H1 (cell line): ENCODE data around the gene NPFF. TPM values are rescaled to one million over a fixed set of nuclear protein-coding genes. Genes with fewer than 3 reads are reported as not detected.

Source experiments
- CTCF ChIA-PET: fragments of 300-600 bp; sonication (Branson Sonifier 250); formaldehyde crosslinking; loops from one replicate; lab custom pipeline; 2021; ENCODE audit not compliant: partially characterized antibody; lab: Charles Lee
- POLR2A ChIA-PET: fragments of 300-600 bp; sonication (Branson Sonifier 250); formaldehyde crosslinking; loops from one replicate; lab custom pipeline; 2021; ENCODE audit warnings: inconsistent platforms; ENCODE audit not compliant: partially characterized antibody; lab: Charles Lee
- DNase-seq, 2 experiments: peaks; one replicate each; pipeline versions ENCODE4 v3.0.0 to v3.0.0-alpha.2; 2010 to 2022; ENCODE audit warnings: low spot score in 2 of 2, low read depth in 1 of 2, mixed read lengths in 1 of 2
- FAIRE-seq: peaks from 2 replicates; lab custom pipeline; 2011; peaks lifted over from hg19 to GRCh38; lab: Jason Lieb, UNC
- H2AFZ ChIP-seq: 2 replicates; pipeline ENCODE4 v1.8.1; 2012; ENCODE audit warnings: low read length, inconsistent platforms
- H2AK5ac ChIP-seq: 2 replicates; pipeline ENCODE4 v1.6.1; 2013; ENCODE audit warnings: low read depth, low read length
- H2BK120ac ChIP-seq: replicated peaks from 2 replicates; pipeline ENCODE3; 2013; ENCODE audit warnings: low read depth, low read length, inconsistent platforms
- H2BK12ac ChIP-seq: 2 replicates; pipeline ENCODE4 v1.6.1; 2013; ENCODE audit warnings: low read depth, low read length
- H2BK15ac ChIP-seq: 2 replicates; pipeline ENCODE4 v1.6.1; 2013; ENCODE audit warnings: low read length
- H2BK20ac ChIP-seq: 2 replicates; pipeline ENCODE4 v1.6.1; 2013; ENCODE audit warnings: low read length
- H2BK5ac ChIP-seq: 2 replicates; pipeline ENCODE4 v1.6.1; 2013; ENCODE audit warnings: low read depth, low read length
- H3K14ac ChIP-seq: 2 replicates; pipeline ENCODE4 v1.6.1; 2013; ENCODE audit warnings: inconsistent platforms; ENCODE audit not compliant: insufficient read length
- H3K18ac ChIP-seq: 2 replicates; pipeline ENCODE4 v1.6.1; 2013; ENCODE audit warnings: low read length; ENCODE audit errors: extremely low read depth
- H3K23ac ChIP-seq: 2 replicates; pipeline ENCODE4 v1.6.1; 2013; ENCODE audit warnings: inconsistent platforms; ENCODE audit not compliant: insufficient read length
- H3K23me2 ChIP-seq: 2 replicates; pipeline ENCODE4 v1.6.1; 2013; ENCODE audit warnings: low read depth, low read length
- H3K27ac ChIP-seq: 2 replicates; pipeline ENCODE4 v1.6.1; 2011; ENCODE audit warnings: low read depth, low read length, inconsistent platforms
- H3K27me3 ChIP-seq, 4 experiments: replicated peaks in 1 of 4; 1 replicate in 1 of 4; 2 replicates in 3 of 4; pipeline versions ENCODE4 v1.6.1 to v1.8.1; 2011 to 2013; ENCODE audit warnings: low read length in 3 of 4, mild to moderate bottlenecking in 3 of 4, inconsistent platforms in 2 of 4, mixed read lengths in 2 of 4, moderate library complexity in 1 of 4; ENCODE audit not compliant: control insufficient read depth in 3 of 4, insufficient read depth in 3 of 4; ENCODE audit errors: extremely low read depth in 1 of 4
- H3K36me3 ChIP-seq, 4 experiments: 2 replicates each; pipeline versions ENCODE4 v1.6.1 to v1.8.1; 2011 to 2013; ENCODE audit warnings: mild to moderate bottlenecking in 4 of 4, low read length in 3 of 4, moderate library complexity in 2 of 4, control low read depth in 1 of 4, inconsistent platforms in 1 of 4; ENCODE audit not compliant: insufficient read depth in 4 of 4, control insufficient read depth in 2 of 4
- H3K4ac ChIP-seq: replicated peaks from 2 replicates; pipeline ENCODE3; 2013; ENCODE audit warnings: low read length, low read depth, mixed read lengths, inconsistent platforms; ENCODE audit not compliant: insufficient read length
- H3K4me1 ChIP-seq, 4 experiments: replicated peaks in 1 of 4; 1 replicate in 1 of 4; 2 replicates in 3 of 4; pipeline versions ENCODE4 v1.6.1 to v1.8.1; 2011 to 2013; ENCODE audit warnings: low read length in 3 of 4, inconsistent platforms in 2 of 4, mixed read lengths in 1 of 4; ENCODE audit not compliant: insufficient read depth in 4 of 4, control insufficient read depth in 3 of 4
- H3K4me2 ChIP-seq, 2 experiments: 2 replicates each; pipeline versions ENCODE4 v1.6.1 to v1.8.1; 2011 to 2013; ENCODE audit warnings: low read depth in 2 of 2, low read length in 2 of 2, control low read depth in 1 of 2, inconsistent platforms in 1 of 2, mild to moderate bottlenecking in 1 of 2; ENCODE audit not compliant: insufficient read depth in 1 of 2
- H3K4me3 ChIP-seq, 4 experiments: fragments of 200-600, 300-600 bp in 1 of 4; sonication (generic), shearing (Covaris generic), sonication (Bioruptor Twin) in 1 of 4; 2 replicates each; pipeline versions ENCODE4 v1.5.1 to v1.8.1; 2011 to 2016; ENCODE audit warnings: low read length in 4 of 4, low read depth in 3 of 4, control low read depth in 2 of 4, inconsistent platforms in 2 of 4, mild to moderate bottlenecking in 2 of 4, mixed read lengths in 1 of 4, moderate library complexity in 1 of 4; ENCODE audit not compliant: insufficient read depth in 2 of 4; ENCODE audit errors: extremely low read depth in 1 of 4
- H3K56ac ChIP-seq: replicated peaks from 2 replicates; pipeline ENCODE3; 2013; ENCODE audit warnings: low read depth, mild to moderate bottlenecking, mixed read lengths, low read length, inconsistent platforms; ENCODE audit not compliant: insufficient read length
- H3K79me1 ChIP-seq: 2 replicates; pipeline ENCODE4 v1.6.1; 2013; ENCODE audit warnings: low read depth, low read length, control low read depth
- H3K79me2 ChIP-seq, 2 experiments: 2 replicates each; pipeline versions ENCODE4 v1.6.1 to v1.8.1; 2012 to 2013; ENCODE audit warnings: low read length in 2 of 2, mild to moderate bottlenecking in 2 of 2, inconsistent platforms in 1 of 2; ENCODE audit not compliant: insufficient read depth in 2 of 2, control insufficient read depth in 1 of 2
- H3K9ac ChIP-seq, 4 experiments: replicated peaks in 1 of 4; 1 replicate in 1 of 4; 2 replicates in 3 of 4; pipeline versions ENCODE4 v1.6.1 to v1.8.1; 2011 to 2013; ENCODE audit warnings: low read depth in 3 of 4, low read length in 3 of 4, control low read depth in 2 of 4, mild to moderate bottlenecking in 2 of 4, moderate library complexity in 2 of 4, inconsistent platforms in 1 of 4; ENCODE audit errors: extremely low read depth in 1 of 4
- H3K9me3 ChIP-seq, 2 experiments: 2 replicates each; pipeline versions ENCODE4 v1.6.1 to v1.8.1; 2012 to 2013; ENCODE audit warnings: mild to moderate bottlenecking in 2 of 2, moderate library complexity in 2 of 2, control low read depth in 1 of 2, inconsistent platforms in 1 of 2, low read depth in 1 of 2, low read length in 1 of 2, mixed read lengths in 1 of 2; ENCODE audit not compliant: insufficient read depth in 2 of 2
- H4K20me1 ChIP-seq, 2 experiments: replicated peaks in 1 of 2; 2 replicates each; pipeline versions ENCODE3 to v1.8.1; 2011 to 2013; ENCODE audit warnings: inconsistent platforms in 2 of 2, low read length in 2 of 2, mild to moderate bottlenecking in 1 of 2; ENCODE audit not compliant: insufficient read depth in 2 of 2, control insufficient read depth in 1 of 2
- H4K5ac ChIP-seq: 2 replicates; pipeline ENCODE4 v1.6.1; 2013; ENCODE audit warnings: low read length, low read depth, mixed read lengths, inconsistent platforms; ENCODE audit not compliant: insufficient read length
- H4K8ac ChIP-seq: 2 replicates; pipeline ENCODE4 v1.8.0; 2013; ENCODE audit warnings: mild to moderate bottlenecking, moderate library complexity, low read length, inconsistent platforms; ENCODE audit not compliant: insufficient read depth; ENCODE audit errors: extremely low read depth
- H4K91ac ChIP-seq: replicated peaks from 2 replicates; pipeline ENCODE3; 2013; ENCODE audit warnings: low read length, mixed read lengths, inconsistent platforms; ENCODE audit not compliant: insufficient read length
- EGR1 ChIP-seq: IDR thresholded peaks from 2 replicates; pipeline ENCODE4 v1.6.1; 2011; ENCODE audit warnings: low read depth, low read length, borderline replicate concordance
- JUN ChIP-seq: IDR thresholded peaks from 2 replicates; pipeline ENCODE4 v1.6.1; 2011; ENCODE audit warnings: low read depth, mild to moderate bottlenecking, improper control_type of control experiment, low read length
- MAFK ChIP-seq: IDR thresholded peaks from 2 replicates; pipeline ENCODE4 v1.6.1; 2012; ENCODE audit warnings: low read depth, mild to moderate bottlenecking, improper control_type of control experiment, low read length
- RBBP5 ChIP-seq: IDR thresholded peaks from 2 replicates; pipeline ENCODE4 v1.7.1; 2012; ENCODE audit warnings: low read depth, mild to moderate bottlenecking, inconsistent platforms, low read length, moderate library complexity, borderline replicate concordance
- RXRA ChIP-seq: IDR thresholded peaks from 2 replicates; pipeline ENCODE4 v1.6.1; 2011; ENCODE audit warnings: low read depth, mild to moderate bottlenecking, low read length, moderate library complexity; ENCODE audit not compliant: insufficient read depth
- SIX5 ChIP-seq: IDR thresholded peaks from 2 replicates; pipeline ENCODE4 v1.6.1; 2011; ENCODE audit warnings: mild to moderate bottlenecking, low read depth, low read length
- TAF1 ChIP-seq: IDR thresholded peaks from 2 replicates; pipeline ENCODE4 v1.6.1; 2011; ENCODE audit warnings: mild to moderate bottlenecking, low read depth, low read length
- WGBS, 2 experiments: shearing (Covaris generic) in 1 of 2; methylation state at CpG; one replicate each; pipeline versions ENCODE4 v1.1.6 to v1.1.7; 2013 to 2015; ENCODE audit warnings: low lambda C conversion rate in 2 of 2, mixed read lengths in 2 of 2, inconsistent platforms in 1 of 2, low coverage in 1 of 2, missing lambda C conversion rate in 1 of 2; ENCODE audit not compliant: insufficient replicate concordance in 2 of 2, insufficient coverage in 1 of 2, insufficient read length in 1 of 2; ENCODE audit errors: extremely low coverage in 1 of 2, missing lambda C conversion rate in 1 of 2; 5-methylcytosine and 5-hydroxymethylcytosine counted together
- polyA plus RNA-seq, 7 experiments: library from polyadenylated mRNA; depleted of rRNA in 3 of 7; stranded (reverse) in 5 of 7; unstranded in 2 of 7; fragments of >200 nt in 5 of 7; fragments of 200-250 nt in 2 of 7; gene quantifications; 1 replicate in 5 of 7; 2 replicates in 1 of 7; 4 replicates in 1 of 7; pipeline versions ENCODE4 v1.2.1 to v1.2.3, GENCODE V29; 2011 to 2013; ENCODE audit warnings: missing spikeins in 2 of 7, mixed read lengths in 2 of 7
- total RNA-seq: library from RNA; stranded (reverse); fragmentation: NEBNext Ultra II Directional; extraction: Animal tissue kit (Norgen Biotek cat#: 25700); gene quantifications from 2 replicates; pipeline ENCODE4 v1.2.1, GENCODE V29; 2021

The NPFF gene
- total and polyA plus RNA-seq, 2 of the 8 experiments (the other 6 are each of a cell fraction or from before 2014, with no cell fraction given) = not detected

DNA sequence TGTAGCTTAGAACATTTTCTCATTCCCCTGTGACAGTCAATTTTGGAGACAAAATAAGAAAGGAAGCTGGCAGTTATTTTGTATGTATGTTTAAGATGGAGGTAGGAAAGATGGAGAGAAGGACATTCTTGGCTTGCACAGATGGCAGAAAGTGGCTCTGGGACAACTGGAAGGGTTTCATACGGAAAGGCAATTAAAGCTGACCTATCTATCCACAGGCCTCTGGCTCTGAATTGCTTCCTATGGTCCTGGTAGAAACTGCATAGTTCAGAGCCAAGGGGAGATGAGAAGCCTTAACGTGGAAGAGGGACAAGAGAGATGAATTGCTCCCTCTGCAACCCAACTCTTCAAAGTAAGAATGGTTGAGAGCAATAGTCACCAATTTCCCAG is 8.0 kb upstream of the NPFF start:
- no peak for DNase-seq
- Histone ChIP-seq H3K36me3 (peaks cover 0 to 6% (median 2%) of the 10 kb centered on the region in 4 experiments; a peak in 5 of 8 replicates), H3K27me3 (no peaks in the 10 kb centered on the region), H2BK15ac (no peak overlapping the region), H3K23me2 (no peaks in the 10 kb centered on the region), H2BK5ac (no peak overlapping the region), H3K9ac (no peak overlapping the region), H3K4ac (no peak overlapping the region), H3K4me2 (no peak overlapping the region), H4K91ac (no peak overlapping the region), H3K18ac (no peak overlapping the region), H2BK20ac (no peak overlapping the region), H4K8ac (no peak overlapping the region), H3K14ac (no peak overlapping the region), H3K56ac (no peak overlapping the region), H3K4me3 (no peak overlapping the region), H3K4me1 (peaks cover 0 to 3% (median 0%) of the 10 kb centered on the region in 4 experiments; a peak in 1 of 7 replicates), H4K20me1 (no peaks in the 10 kb centered on the region), H2AFZ (no peak overlapping the region), H3K79me2 (no peaks in the 10 kb centered on the region), H2AK5ac (no peak overlapping the region), H3K9me3 (no peaks in the 10 kb centered on the region), H2BK12ac (no peak overlapping the region), H3K23ac (no peak overlapping the region), H3K27ac (no peak overlapping the region), H3K79me1 (no peaks in the 10 kb centered on the region), H2BK120ac (no peak overlapping the region), H4K5ac (no peak overlapping the region)
- ChIA-PET POLR2A (interaction anchor here (3.7 to 67.0 kb wide), 3 partner anchors 10 to 47 kb away, joined by 10 to 3397 read pairs (median 59); partner anchors contain the start of genes MAP3K12, PCBP2, PRR13 and TARBP2), CTCF (interaction anchor here (1.5 to 9.8 kb wide), 2 partner anchors 26 to 35 kb away, joined by 4 to 105 read pairs; no protein-coding TSS in a partner anchor)
- 90% methylated on average over 2 of the region's 2 CpGs; no CpG with 5 or more reads in 1 of the 2 experiments for WGBS, 2 experiments
- FAIRE-seq = no peak
- TF ChIP-seq MAFK = no peak
- TF ChIP-seq JUN = no peak
- no peak for TF ChIP-seq SIX5
- TF ChIP-seq EGR1 = no peak
- no peak for TF ChIP-seq TAF1
- TF ChIP-seq RBBP5 = no peak
- TF ChIP-seq RXRA = no peak
- TF ChIP-seq, all 59 proteins: peak for 0
